NCI-H446 treated with DMSO at 0.1 percent for 48 hours (cell line): Measurements from ENCODE around the gene RPS19BP1.

Experiments
- DNase-seq: peaks from one replicate; lab custom pipeline; 2025; lab: John Stamatoyannopoulos, UW

RPS19BP1 gene

DNA sequence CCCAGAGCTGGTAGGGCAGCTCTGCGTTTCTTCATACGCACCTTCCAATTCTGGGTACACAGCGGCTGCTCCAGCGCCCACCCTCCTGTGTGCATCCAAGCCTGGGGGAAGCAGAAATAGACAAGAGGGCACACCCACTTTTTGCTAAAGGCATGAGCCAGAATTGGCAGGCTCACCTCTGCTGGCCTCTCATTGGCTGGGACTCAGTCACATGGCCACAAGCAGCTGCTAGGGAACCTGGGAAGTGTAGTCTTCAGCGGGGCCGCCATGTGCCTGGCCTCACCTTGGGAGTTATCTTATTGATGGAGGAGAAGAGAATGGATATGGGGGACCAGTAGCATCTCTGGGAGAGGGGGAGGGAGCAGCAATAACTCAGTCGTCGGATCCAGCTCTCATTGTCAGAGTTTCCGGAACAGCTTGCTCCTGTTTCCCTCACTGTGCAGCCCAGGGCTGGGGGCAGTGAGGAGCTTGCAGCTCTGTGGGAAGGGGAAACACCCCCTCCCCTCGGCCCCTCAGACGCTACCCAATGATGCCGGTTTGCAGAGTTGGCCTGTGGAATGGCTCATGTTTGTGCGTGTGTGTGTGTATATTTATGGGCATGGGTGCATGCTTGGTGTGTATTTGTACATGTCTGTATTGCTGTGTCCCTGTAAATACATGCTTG, 42.3 kb downstream of the RPS19BP1 start:
- peak; percentile 56 for DNase-seq

DNA sequence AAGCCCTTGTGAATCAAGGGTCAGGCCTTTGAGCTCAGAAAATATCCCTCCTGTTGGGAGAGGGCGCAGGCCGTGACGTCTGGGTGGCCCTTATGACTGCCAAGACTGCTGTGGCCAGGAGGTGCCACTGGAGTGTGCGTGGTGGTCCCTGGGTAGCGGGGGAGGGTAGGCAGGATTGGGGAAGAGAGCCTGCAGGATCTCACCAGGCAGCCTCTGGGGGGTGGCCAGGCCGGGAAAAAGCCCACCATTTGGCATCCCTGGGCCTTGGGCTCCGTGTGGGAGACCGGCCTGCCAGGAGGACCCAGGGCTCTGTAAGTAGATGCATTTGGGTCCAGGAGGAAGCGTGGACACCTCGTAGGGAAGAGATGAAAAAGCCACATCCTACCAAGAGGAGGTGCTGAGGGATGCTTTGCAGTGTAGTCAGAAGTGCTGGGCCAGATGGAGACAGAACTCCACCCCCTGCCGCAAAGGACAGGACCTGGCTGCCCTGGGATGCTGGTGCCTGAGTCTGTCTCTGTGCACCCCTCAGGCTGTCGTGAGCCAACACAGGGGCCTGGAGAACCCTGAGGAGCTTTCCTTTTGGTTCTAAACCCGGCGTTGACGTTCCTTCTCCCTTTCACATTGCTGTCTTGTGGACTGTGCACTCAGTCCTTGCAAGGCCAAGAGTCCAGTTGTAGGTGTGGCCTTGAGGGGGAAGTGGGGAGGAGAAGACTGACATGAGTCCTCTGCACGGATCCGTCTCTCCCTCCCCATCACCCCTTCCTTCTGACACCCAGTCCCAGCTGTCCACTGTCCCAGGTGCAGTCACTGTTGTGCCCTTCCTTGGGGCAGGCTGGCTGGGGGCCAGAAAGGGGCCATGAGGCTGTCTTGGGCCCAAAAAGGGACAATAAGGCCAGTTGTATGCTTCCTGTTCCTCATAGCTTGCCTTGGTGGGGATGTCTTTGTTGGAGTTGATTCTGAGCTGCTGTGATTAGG, 43.2 kb downstream of the RPS19BP1 start:
- DNase-seq = no peak

- no peak for DNase-seq
Measured at GRCh38 chr22:39488563-39489083, 43.9 kb downstream of the RPS19BP1 start.

DNA sequence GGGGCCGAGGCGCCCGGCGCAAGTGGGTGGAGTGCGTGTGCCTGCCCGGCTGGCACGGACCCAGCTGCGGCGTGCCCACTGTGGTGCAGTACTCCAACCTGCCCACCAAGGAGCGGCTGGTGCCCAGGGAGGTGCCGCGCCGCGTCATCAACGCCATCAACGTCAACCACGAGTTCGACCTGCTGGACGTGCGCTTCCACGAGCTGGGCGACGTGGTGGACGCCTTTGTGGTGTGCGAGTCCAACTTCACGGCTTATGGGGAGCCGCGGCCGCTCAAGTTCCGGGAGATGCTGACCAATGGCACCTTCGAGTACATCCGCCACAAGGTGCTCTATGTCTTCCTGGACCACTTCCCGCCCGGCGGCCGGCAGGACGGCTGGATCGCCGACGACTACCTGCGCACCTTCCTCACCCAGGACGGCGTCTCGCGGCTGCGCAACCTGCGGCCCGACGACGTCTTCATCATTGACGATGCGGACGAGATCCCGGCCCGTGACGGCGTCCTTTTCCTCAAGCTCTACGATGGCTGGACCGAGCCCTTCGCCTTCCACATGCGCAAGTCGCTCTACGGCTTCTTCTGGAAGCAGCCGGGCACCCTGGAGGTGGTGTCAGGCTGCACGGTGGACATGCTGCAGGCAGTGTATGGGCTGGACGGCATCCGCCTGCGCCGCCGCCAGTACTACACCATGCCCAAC, 44.6 kb downstream of the RPS19BP1 start:
- DNase-seq = no peak

DNA sequence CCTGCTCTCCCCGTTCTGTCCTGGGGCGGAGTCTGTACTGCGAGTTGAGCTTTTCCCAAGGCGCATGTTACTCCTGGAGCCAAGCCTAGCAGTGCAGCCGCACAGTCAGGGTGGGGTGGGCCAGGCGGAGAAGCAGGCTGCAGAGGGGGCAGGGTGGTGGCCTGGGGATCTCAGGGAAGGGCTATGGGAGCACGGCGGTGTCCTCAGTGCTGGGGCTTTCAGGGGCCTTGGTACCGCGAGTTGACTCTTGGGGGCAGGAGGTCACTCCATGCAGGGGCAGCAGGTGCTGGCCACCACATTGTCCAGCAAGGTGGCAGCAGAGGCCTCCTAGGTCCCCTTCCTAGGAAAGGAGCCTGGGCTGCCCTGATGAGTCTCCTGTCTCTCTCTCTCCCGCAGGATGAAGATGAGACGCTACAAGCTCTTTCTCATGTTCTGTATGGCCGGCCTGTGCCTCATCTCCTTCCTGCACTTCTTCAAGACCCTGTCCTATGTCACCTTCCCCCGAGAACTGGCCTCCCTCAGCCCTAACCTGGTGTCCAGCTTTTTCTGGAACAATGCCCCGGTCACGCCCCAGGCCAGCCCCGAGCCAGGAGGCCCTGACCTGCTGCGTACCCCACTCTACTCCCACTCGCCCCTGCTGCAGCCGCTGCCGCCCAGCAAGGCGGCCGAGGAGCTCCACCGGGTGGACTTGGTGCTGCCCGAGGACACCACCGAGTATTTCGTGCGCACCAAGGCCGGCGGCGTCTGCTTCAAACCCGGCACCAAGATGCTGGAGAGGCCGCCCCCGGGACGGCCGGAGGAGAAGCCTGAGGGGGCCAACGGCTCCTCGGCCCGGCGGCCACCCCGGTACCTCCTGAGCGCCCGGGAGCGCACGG, 45.4 kb downstream of the RPS19BP1 start:
- no peak for DNase-seq

DNA sequence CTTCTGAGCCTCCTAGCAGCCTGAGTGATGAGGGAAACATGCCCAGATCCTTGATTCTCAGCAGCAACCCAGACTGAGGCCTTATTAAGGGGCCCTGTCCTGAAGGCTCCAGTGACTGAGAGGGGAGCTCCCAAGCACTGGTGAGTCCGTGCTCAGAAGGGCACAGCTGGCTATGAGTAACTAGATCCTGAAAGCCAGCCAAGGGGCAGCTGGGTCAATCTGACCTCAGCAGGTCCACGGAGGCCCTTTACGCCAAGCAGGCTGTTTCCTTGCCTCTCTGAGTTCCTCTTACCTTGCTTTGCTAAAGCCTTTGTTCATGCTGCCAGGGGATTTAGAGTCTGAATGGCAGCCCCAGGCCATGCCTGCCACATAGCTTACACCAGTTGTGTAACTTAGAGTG, 49.8 kb downstream of the RPS19BP1 start:
- DNase-seq = no peak

DNA sequence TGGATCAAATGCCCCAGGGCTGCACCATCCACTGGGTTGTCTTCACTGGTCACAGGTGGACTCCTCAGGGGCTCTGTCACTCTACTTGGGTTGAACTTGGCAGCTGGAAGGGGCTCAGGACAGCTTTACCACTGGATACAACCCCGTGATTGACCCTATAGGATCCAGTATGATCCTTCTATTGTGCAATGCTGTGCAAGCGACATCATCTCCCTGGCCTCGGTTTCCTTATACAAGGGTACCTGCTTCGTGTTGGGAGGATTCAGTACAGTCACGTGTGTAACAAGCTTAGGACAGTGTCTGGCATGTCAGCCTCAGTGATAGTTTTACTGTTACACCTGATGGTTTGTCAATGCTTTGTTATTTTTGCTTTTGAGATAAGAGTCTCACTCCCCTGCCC, 51.0 kb downstream of the RPS19BP1 start:
- DNase-seq = no peak

DNA sequence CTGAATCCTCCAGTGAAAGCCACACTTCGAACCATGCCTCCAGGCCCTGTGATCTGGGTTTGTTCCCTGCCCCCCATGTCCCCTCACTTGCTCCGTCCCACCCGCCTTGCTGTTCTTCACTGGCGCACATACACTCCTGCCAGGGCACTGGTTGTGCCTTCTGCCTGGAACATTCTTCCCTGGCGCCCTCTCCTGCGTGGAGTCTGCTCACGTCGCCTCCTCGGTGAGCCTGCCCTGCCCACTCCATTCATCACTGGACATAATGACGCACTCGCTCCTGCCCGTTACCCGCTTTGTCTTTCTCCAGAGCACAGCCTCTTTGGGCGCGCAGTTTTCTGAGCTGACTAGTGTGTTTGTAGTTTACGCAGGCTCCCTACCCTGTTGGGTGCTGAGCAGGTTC, 51.5 kb downstream of the RPS19BP1 start:
- DNase-seq = no peak

DNA sequence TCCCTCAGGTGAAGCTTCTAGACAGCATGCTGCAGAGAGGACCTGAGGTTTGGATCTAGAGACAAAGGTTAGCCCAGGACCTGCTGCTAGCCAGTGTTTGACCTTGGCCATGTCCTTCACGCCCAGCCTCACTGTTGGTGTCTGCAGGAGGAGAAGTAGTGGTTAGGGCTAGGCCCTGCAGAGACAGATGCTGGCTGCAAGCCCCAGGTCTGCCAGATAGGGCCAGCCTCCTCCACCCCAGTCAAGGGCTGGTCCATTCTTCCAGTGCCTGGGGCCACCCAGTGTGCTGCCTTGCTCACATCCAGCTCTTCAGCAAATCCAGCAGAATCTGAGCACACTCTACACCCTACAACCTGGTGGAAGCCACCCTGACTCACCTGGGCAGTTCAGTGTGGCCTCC, 52.0 kb downstream of the RPS19BP1 start:
- DNase-seq = no peak

DNA sequence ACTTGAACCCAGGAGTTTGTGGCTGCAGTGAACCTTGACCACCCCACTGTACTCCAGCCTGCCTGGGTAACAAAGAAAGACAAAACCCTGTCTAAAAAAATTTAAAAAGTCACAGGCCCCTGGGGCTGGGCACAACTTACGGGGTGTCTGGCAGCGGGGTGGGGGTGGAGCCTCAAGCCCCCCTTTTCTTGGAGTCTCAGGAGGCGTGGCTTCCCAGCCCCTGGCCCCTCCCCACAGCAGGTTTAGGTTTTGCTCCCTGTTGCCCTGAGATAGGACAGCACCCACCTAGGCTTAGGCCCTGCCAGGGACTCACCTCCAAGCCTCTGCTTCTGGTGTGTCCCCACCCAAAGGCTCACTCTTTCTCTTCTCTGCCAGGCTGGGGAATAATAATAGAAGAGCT, 53.3 kb downstream of the RPS19BP1 start:
- DNase-seq = no peak
